IMR-90 (cell line): ENCODE results near the gene MTCL1. TPM values are rescaled to one million over a fixed set of nuclear protein-coding genes. Genes with fewer than 3 reads are reported as not detected.

Experiments
- ATAC-seq: fragments of 200-7000 bp; cut with Tn5 transposase; 2 replicates; pipeline ENCODE4 v1.9.1; 2020; ENCODE audit warnings: low read depth, mild to moderate bottlenecking, moderate library complexity
- BruUV-seq: library from RNA; stranded (reverse); fragments of 400-500 nt; replicated peaks from 2 replicates; lab custom pipeline; 2021; lab: Mats Ljungman, UMichigan
- CTCF ChIA-PET: fragments of 300-600 bp; formaldehyde crosslinking; extraction: SDS; loops from one replicate; lab custom pipeline; 2021; ENCODE audit warnings: antibody characterized with exemption; lab: Yijun Ruan, JAX
- POLR2A ChIA-PET: fragments of 300-600 bp; sonication (Branson Sonifier 250); formaldehyde crosslinking; loops from one replicate; lab custom pipeline; 2022; ENCODE audit warnings: antibody characterized with exemption; ENCODE audit not compliant: unreplicated experiment; lab: Charles Lee
- DNase-seq: peaks from one replicate; pipeline ENCODE4 v3.0.0; 2013
- H2AFZ ChIP-seq: replicated peaks from 2 replicates; pipeline ENCODE3; 2013; ENCODE audit warnings: low read length, mild to moderate bottlenecking; ENCODE audit not compliant: poor library complexity
- H2AK5ac ChIP-seq: 2 replicates; pipeline ENCODE4 v1.6.1; 2013; ENCODE audit warnings: low read depth, low read length, inconsistent platforms
- H2AK9ac ChIP-seq: replicated peaks from 2 replicates; pipeline ENCODE3; 2013; ENCODE audit warnings: mild to moderate bottlenecking, low read depth, low read length, moderate library complexity; ENCODE audit not compliant: poor library complexity
- H2BK120ac ChIP-seq: 2 replicates; pipeline ENCODE4 v1.6.1; 2013; ENCODE audit warnings: low read depth, low read length, inconsistent platforms
- H2BK15ac ChIP-seq: 3 replicates; pipeline ENCODE4 v1.6.1; 2013; ENCODE audit warnings: low read depth, low read length, inconsistent platforms
- H2BK20ac ChIP-seq: 2 replicates; pipeline ENCODE4 v1.6.1; 2013; ENCODE audit warnings: low read depth, mild to moderate bottlenecking, inconsistent platforms, low read length, moderate library complexity
- H2BK5ac ChIP-seq: 2 replicates; pipeline ENCODE4 v1.6.1; 2013; ENCODE audit warnings: mild to moderate bottlenecking, low read depth, low read length, inconsistent platforms; ENCODE audit not compliant: poor library complexity, severe bottlenecking
- H3K14ac ChIP-seq: replicated peaks from 2 replicates; pipeline ENCODE4 v1.6.1; 2013; ENCODE audit warnings: low read depth, low read length, inconsistent platforms
- H3K18ac ChIP-seq: 2 replicates; pipeline ENCODE4 v1.6.1; 2013; ENCODE audit warnings: low read depth, low read length, control low read depth
- H3K23ac ChIP-seq: 2 replicates; pipeline ENCODE4 v1.6.1; 2013; ENCODE audit warnings: low read depth, low read length, inconsistent platforms
- H3K27ac ChIP-seq: 2 replicates; pipeline ENCODE4 v1.5.1; 2013; ENCODE audit warnings: mild to moderate bottlenecking, control low read depth, low read length; ENCODE audit not compliant: insufficient read depth
- H3K27me3 ChIP-seq: 2 replicates; pipeline ENCODE4 v1.6.1; 2013; ENCODE audit warnings: low read length; ENCODE audit not compliant: control insufficient read depth, insufficient read depth
- H3K36me3 ChIP-seq: 2 replicates; pipeline ENCODE4 v1.6.1; 2013; ENCODE audit warnings: low read length, mixed read lengths; ENCODE audit not compliant: control insufficient read depth, insufficient read depth
- H3K4ac ChIP-seq: 2 replicates; pipeline ENCODE4 v1.6.1; 2013; ENCODE audit warnings: low read depth, low read length, inconsistent platforms
- H3K4me1 ChIP-seq: 2 replicates; pipeline ENCODE4 v1.6.1; 2013; ENCODE audit warnings: low read length, mixed read lengths; ENCODE audit not compliant: control insufficient read depth, insufficient read depth
- H3K4me2 ChIP-seq: 2 replicates; pipeline ENCODE4 v1.6.1; 2013; ENCODE audit warnings: low read depth, mild to moderate bottlenecking, control low read depth, low read length, moderate library complexity
- H3K4me3 ChIP-seq: 2 replicates; pipeline ENCODE4 v1.5.1; 2013; ENCODE audit warnings: low read depth, mild to moderate bottlenecking, control low read depth, low read length, moderate library complexity; ENCODE audit not compliant: insufficient read depth
- H3K56ac ChIP-seq: 2 replicates; pipeline ENCODE4 v1.6.1; 2013; ENCODE audit warnings: low read length, inconsistent platforms; ENCODE audit not compliant: insufficient read depth; ENCODE audit errors: extremely low read depth
- H3K79me1 ChIP-seq, 2 experiments: 2 replicates each; pipeline ENCODE4 v1.6.1; 2013; ENCODE audit warnings: low read length in 2 of 2, inconsistent platforms in 1 of 2, low read depth in 1 of 2
- H3K9ac ChIP-seq: 2 replicates; pipeline ENCODE4 v1.6.1; 2013; ENCODE audit warnings: low read depth, low read length, control low read depth
- H3K9me1 ChIP-seq: 2 replicates; pipeline ENCODE4 v1.6.1; 2013; ENCODE audit warnings: low read length, inconsistent platforms; ENCODE audit not compliant: insufficient read depth
- H3K9me3 ChIP-seq: 2 replicates; pipeline ENCODE4 v1.6.1; 2013; ENCODE audit warnings: low read length; ENCODE audit not compliant: control insufficient read depth, insufficient read depth
- H4K20me1 ChIP-seq: 2 replicates; pipeline ENCODE4 v1.6.1; 2013; ENCODE audit warnings: low read length, inconsistent platforms; ENCODE audit not compliant: insufficient read depth
- H4K5ac ChIP-seq: 2 replicates; pipeline ENCODE4 v1.6.1; 2013; ENCODE audit warnings: mild to moderate bottlenecking, low read depth, low read length, control low read depth
- H4K8ac ChIP-seq, 2 experiments: 2 replicates each; pipeline ENCODE4 v1.6.1; 2013; ENCODE audit warnings: low read depth in 2 of 2, low read length in 2 of 2, control low read depth in 1 of 2, inconsistent platforms in 1 of 2
- H4K91ac ChIP-seq: 2 replicates; pipeline ENCODE4 v1.6.1; 2013; ENCODE audit warnings: low read depth, low read length, inconsistent platforms; ENCODE audit not compliant: insufficient read depth
- BHLHE40 ChIP-seq: fragments of 150-350 bp; IDR thresholded peaks from 2 replicates; pipeline ENCODE4 v1.6.1; 2016; ENCODE audit warnings: mild to moderate bottlenecking, low read depth, low read length
- CEBPB ChIP-seq: IDR thresholded peaks from 2 replicates; pipeline ENCODE4 v1.6.1; 2012; ENCODE audit warnings: low read depth, low read length, improper control_type of control experiment
- CHD1 ChIP-seq: IDR thresholded peaks from 2 replicates; pipeline ENCODE4 v1.6.1; 2012; ENCODE audit warnings: low read depth, low read length, improper control_type of control experiment
- FOS ChIP-seq: fragments of 150-350 bp; IDR thresholded peaks from 2 replicates; pipeline ENCODE4 v1.6.1; 2016; ENCODE audit warnings: low read depth, low read length
- MAFK ChIP-seq: IDR thresholded peaks from 2 replicates; pipeline ENCODE4 v1.6.1; 2012; ENCODE audit warnings: low read depth, low read length, improper control_type of control experiment
- MAZ ChIP-seq: IDR thresholded peaks from 2 replicates; pipeline ENCODE4 v1.6.1; 2012; ENCODE audit warnings: low read depth, mild to moderate bottlenecking, low read length, improper control_type of control experiment, moderate library complexity, borderline replicate concordance
- MXI1 ChIP-seq: IDR thresholded peaks from 2 replicates; pipeline ENCODE4 v1.6.1; 2012; ENCODE audit warnings: low read depth, mild to moderate bottlenecking, low read length, moderate library complexity, borderline replicate concordance
- RAD21 ChIP-seq: IDR thresholded peaks from 2 replicates; pipeline ENCODE4 v1.6.1; 2012; ENCODE audit warnings: low read length, improper control_type of control experiment
- RCOR1 ChIP-seq: IDR thresholded peaks from 2 replicates; pipeline ENCODE4 v1.6.1; 2012; ENCODE audit warnings: mild to moderate bottlenecking, low read length, improper control_type of control experiment; ENCODE audit not compliant: insufficient replicate concordance
- RFX5 ChIP-seq: IDR thresholded peaks from 2 replicates; pipeline ENCODE4 v1.8.0; 2012; ENCODE audit warnings: low read depth, mild to moderate bottlenecking, low read length, moderate library complexity
- SMC3 ChIP-seq: fragments of 150-350 bp; IDR thresholded peaks from 2 replicates; pipeline ENCODE4 v1.6.1; 2016; ENCODE audit warnings: low read depth, mild to moderate bottlenecking, antibody characterized with exemption, low read length, moderate library complexity
- WGBS, 2 experiments: methylation state at CpG; one replicate each; pipeline versions ENCODE4 v1.1.5 to v1.1.7; 2013; ENCODE audit warnings: missing lambda C conversion rate in 2 of 2; ENCODE audit not compliant: insufficient read length in 1 of 2; ENCODE audit errors: extremely low coverage in 2 of 2; 5-methylcytosine and 5-hydroxymethylcytosine counted together
- dilution Hi-C: fragments of 300-500 bp; cut with HindIII; formaldehyde crosslinking; loops from one replicate; pipeline ENCODE4 v1.14.3; 2018; ENCODE audit warnings: low sequenced_read_pairs; ENCODE audit not compliant: unreplicated experiment
- in situ Hi-C: fragments of 300-500 bp; cut with MboI; formaldehyde crosslinking; loops from 3 replicates; pipeline ENCODE4 v1.14.3; 2019; ENCODE audit warnings: low sequenced_read_pairs, inconsistent platforms, mixed read lengths
- intact Hi-C: fragments of 100-400 bp; cut with micrococcal nuclease; formaldehyde crosslinking; loops from 2 replicates; pipeline ENCODE4 v1.10.0; 2022
- polyA plus RNA-seq, 3 experiments: library from polyadenylated mRNA; depleted of rRNA; stranded (reverse); fragments of >200 nt; gene quantifications; 2 replicates each; pipeline ENCODE4 v1.2.3, GENCODE V29; 2012; ENCODE audit warnings: low replicate concordance in 1 of 3
- total RNA-seq: library from RNA; depleted of rRNA; stranded (reverse); fragments of >200 nt; gene quantifications from 2 replicates; pipeline ENCODE4 v1.2.3, GENCODE V29; 2012
- TF ChIP-seq, protein P1 (sequence below): fragments of 150-350 bp; IDR thresholded peaks from 2 replicates; pipeline ENCODE4 v1.6.1; 2017; ENCODE audit warnings: mild to moderate bottlenecking, antibody characterized with exemption, low read length, low read depth
- TF ChIP-seq, protein P2 (sequence below): fragments of 150-350 bp; IDR thresholded peaks from 2 replicates; pipeline ENCODE4 v1.6.1; 2016; ENCODE audit warnings: low read depth, mild to moderate bottlenecking, low read length, moderate library complexity, borderline replicate concordance

Gene MTCL1
- total and polyA plus RNA-seq, 2 of the 4 experiments (the other 2 are of a cell fraction): 29.0 to 45.3 TPM

DNA sequence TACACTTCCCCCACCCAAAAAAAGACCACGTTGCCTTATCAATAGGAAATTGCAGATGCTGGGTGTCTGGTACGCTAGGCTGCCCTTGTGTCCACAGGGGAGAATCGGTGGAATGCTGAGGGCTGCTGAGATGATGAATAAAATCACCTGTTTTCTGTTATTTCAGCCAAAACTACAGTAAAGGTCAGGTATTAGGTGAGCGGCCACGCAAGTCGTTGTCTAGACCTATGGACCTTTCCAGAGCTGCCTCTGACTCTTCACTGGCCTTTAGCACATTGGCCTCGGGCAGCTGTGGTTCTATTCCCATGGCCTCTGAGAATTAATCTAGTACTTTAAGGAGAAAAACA is 89.6 kb downstream of the MTCL1 start:
- in situ Hi-C loops: loop anchor here (5.0 kb wide), 1 partner anchor 88 kb away; the partner anchor contains the start of gene MTCL1
- WGBS, 2 experiments: no CpG with 5 or more reads among the region's 7 CpGs

More for the DNA sequence above, 89.6 kb downstream of the MTCL1 start:
- H2BK120ac ChIP-seq: peak overlapping the region; percentile 90
- H3K4me2 ChIP-seq: no peak overlapping the region; the same call in 1 of the 2 replicates
- H3K79me1 ChIP-seq: peaks cover 14 to 78% of the 10 kb centered on the region in 2 experiments; a peak in 3 of 4 replicates
- H2AK5ac ChIP-seq: peak overlapping the region; percentile 96
- TF ChIP-seq FOS (no peak), MAZ (no peak), SMC3 (no peak), MXI1 (no peak), CHD1 (no peak), RFX5 (no peak), RCOR1 (no peak), BHLHE40 (no peak), CEBPB (no peak), MAFK (no peak), RAD21 (no peak)
- TF ChIP-seq, protein P1, sequence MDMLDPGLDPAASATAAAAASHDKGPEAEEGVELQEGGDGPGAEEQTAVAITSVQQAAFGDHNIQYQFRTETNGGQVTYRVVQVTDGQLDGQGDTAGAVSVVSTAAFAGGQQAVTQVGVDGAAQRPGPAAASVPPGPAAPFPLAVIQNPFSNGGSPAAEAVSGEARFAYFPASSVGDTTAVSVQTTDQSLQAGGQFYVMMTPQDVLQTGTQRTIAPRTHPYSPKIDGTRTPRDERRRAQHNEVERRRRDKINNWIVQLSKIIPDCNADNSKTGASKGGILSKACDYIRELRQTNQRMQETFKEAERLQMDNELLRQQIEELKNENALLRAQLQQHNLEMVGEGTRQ: no peak
- TF ChIP-seq, protein P2, sequence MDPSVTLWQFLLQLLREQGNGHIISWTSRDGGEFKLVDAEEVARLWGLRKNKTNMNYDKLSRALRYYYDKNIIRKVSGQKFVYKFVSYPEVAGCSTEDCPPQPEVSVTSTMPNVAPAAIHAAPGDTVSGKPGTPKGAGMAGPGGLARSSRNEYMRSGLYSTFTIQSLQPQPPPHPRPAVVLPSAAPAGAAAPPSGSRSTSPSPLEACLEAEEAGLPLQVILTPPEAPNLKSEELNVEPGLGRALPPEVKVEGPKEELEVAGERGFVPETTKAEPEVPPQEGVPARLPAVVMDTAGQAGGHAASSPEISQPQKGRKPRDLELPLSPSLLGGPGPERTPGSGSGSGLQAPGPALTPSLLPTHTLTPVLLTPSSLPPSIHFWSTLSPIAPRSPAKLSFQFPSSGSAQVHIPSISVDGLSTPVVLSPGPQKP: no peak
- DNase-seq (no peak), ATAC-seq (no peak)
- H3K27me3 ChIP-seq: no peaks in the 10 kb centered on the region
- peak overlapping the region; percentile 83 for H2AK9ac ChIP-seq
- H2BK5ac ChIP-seq: peak overlapping the region; percentile 84
- no peaks in the 10 kb centered on the region for H4K20me1 ChIP-seq
- intact Hi-C loops: no loop called here
- peak overlapping the region; percentile 53; the same call in 1 of the 2 replicates for H3K56ac ChIP-seq
- ChIA-PET POLR2A (no interaction called here), CTCF (no interaction called here)
- peak overlapping the region; percentile 82 for H4K5ac ChIP-seq
- H3K4me3 ChIP-seq: no peak overlapping the region
- peak overlapping the region; percentile 81 for H4K91ac ChIP-seq
- peak overlapping the region; percentile 49 to 82; a peak in 3 of 4 replicates for H4K8ac ChIP-seq
- peak overlapping the region; percentile 84 for H3K18ac ChIP-seq
- no peak overlapping the region for H2AFZ ChIP-seq
- BruUV-seq: no TSS peak
- peak overlapping the region; percentile 94 for H3K4ac ChIP-seq
- peak overlapping the region; percentile 89 for H2BK20ac ChIP-seq
- H3K27ac ChIP-seq: peak overlapping the region; percentile 84; the same call in 1 of the 2 replicates
- peaks cover 44% of the 10 kb centered on the region for H3K4me1 ChIP-seq
- peak overlapping the region; percentile 65 for H3K23ac ChIP-seq
- H3K14ac ChIP-seq: peak overlapping the region; percentile 85
- peak overlapping the region; percentile 96; the same call in 2 of the 3 replicates for H2BK15ac ChIP-seq
- no peaks in the 10 kb centered on the region for H3K9me3 ChIP-seq
- dilution Hi-C loops: no loop called here
- H3K9me1 ChIP-seq: peaks cover 46% of the 10 kb centered on the region
- peaks cover 45% of the 10 kb centered on the region for H3K36me3 ChIP-seq
- H3K9ac ChIP-seq: no peak overlapping the region
